Measurements from ENCODE around the gene SCO2. TPM values are rescaled to one million over a fixed set of nuclear protein-coding genes. Genes with fewer than 3 reads are reported as not detected.
"Not testable (repeated sequence)": the region's sequence is repeated elsewhere in the genome, so short reads cannot be mapped to it uniquely, and the experiment has no call there.

SCO2 gene
- total RNA-seq, 4 donors from 2014 or later: 2.5 to 3.9 (median 3.3) TPM; not detected in 1

DNA sequence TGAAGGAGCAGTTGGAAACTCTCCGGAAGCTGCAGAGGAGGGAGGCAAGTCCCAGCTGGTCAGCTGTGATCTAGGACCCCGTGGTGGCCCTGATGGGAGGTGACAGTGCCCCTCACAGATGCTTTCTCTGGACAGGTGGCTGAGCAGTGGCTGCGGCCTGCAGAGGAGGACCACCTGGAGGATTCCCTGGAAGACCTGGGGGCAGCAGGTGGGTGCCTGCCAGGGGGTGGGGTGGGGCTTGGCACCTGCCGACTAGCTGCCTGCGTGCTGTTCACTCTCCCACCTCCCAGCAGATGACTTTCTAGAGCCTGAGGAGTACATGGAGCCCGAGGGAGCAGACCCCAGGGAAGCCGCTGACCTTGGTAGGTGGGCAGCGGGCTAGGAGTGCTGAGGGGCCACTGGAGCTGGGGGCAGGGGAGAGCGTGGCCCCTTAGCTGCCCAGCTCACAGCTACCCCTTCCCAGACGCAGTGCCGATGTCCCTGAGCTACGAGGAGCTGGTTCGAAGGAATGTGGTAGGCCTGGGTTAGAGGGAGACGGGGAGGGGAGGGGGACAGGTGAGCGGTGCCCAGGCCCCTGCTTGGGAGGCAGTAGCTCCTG lies 3.1 kb downstream of the SCO2 start:
- no peaks in the 10 kb centered on the region for H3K27me3 ChIP-seq
- no peaks in the 10 kb centered on the region for H3K9me3 ChIP-seq
- H3K4me1 ChIP-seq: peaks cover 0 to 29% (median 18%) of the 10 kb centered on the region in 4 donors
- no peak overlapping the region for H3K4me3 ChIP-seq
- H3K36me3 ChIP-seq: peaks cover 0 to 69% (median 43%) of the 10 kb centered on the region in 3 donors
- no peak for DNase-seq (ENCODE audit: low spot score in 2 of 2)
- TF ChIP-seq EP300 (IDR thresholded peaks at IDR 0.05): no peak
- TF ChIP-seq CTCF (IDR thresholded peaks at IDR 0.05): no peak
- no peak for TF ChIP-seq POLR2A (IDR thresholded peaks at IDR 0.05)
- whole genome bisulfite sequencing, 2 donors: 88% methylated on average over 11 to 15 of the region's 15 CpGs
- H3K27ac ChIP-seq: no peak overlapping the region

- Histone ChIP-seq H3K27me3 (no peaks in the 10 kb centered on the region), H3K9me3 (no peaks in the 10 kb centered on the region), H3K4me3 (no peak overlapping the region), H3K36me3 (peaks cover 0 to 75% (median 49%) of the 10 kb centered on the region in 3 donors), H3K4me1 (peaks cover 0 to 23% (median 15%) of the 10 kb centered on the region in 4 donors), H3K27ac (no peak overlapping the region)
- TF ChIP-seq EP300 (IDR thresholded peaks at IDR 0.05) (no peak), POLR2A (IDR thresholded peaks at IDR 0.05) (no peak), CTCF (IDR thresholded peaks at IDR 0.05) (no peak)
- 97% methylated on average over 9 to 10 of the region's 10 CpGs for WGBS, 2 donors
- DNase-seq (ENCODE audit: low spot score in 2 of 2): no peak
Observed at GRCh38 chr22:50521710-50522109, 3.7 kb downstream of the SCO2 start.

DNA sequence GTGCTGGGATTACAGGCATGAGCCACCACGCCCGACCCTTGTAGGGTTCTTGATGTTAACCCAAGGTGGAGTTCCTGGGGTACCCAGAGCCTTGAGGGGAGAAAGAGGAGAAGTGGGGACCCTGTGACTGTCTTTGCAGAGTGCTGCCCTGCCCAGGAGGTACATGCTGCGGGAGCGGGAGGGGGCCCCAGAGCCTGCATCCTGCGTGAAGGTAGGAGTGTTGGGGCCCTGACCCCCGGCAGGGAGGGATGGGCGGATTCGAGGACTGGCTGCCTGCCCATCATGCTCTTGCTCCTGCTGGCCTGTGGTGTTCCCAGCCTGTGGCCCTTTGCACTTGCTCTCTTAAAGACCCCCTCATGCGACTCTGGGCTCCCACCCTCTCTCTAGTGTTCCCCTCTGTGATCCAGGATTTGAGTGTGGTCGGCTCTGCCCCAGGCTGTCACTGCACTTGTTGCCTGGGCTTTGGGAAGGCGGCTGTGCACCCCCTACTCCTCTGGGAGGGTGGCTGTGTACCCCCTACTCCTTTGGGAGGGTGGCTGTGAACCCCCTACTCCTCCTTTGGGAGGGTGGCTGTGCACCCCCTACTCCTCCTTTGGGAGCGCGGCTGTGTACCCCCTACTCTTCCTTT lies 4.5 kb downstream of the SCO2 start:
- WGBS, 2 donors: 90 to 95% methylated on average over 13 of the region's 13 CpGs
- Histone ChIP-seq H3K4me1 (peaks cover 0 to 16% (median 10%) of the 10 kb centered on the region in 4 donors), H3K9me3 (no peaks in the 10 kb centered on the region), H3K4me3 (no peak overlapping the region), H3K27ac (no peak overlapping the region), H3K36me3 (peaks cover 0 to 82% (median 54%) of the 10 kb centered on the region in 3 donors), H3K27me3 (no peaks in the 10 kb centered on the region)
- DNase-seq (ENCODE audit: low spot score in 2 of 2): no peak
- TF ChIP-seq POLR2A (IDR thresholded peaks at IDR 0.05): no peak

GRCh38 chr22:50520184-50520583 lies 5.2 kb downstream of the SCO2 start:
- not testable (repeated sequence) for H3K27ac ChIP-seq; H3K9me3 ChIP-seq; DNase-seq (ENCODE audit: low spot score in 2 of 2); H3K4me3 ChIP-seq; H3K27me3 ChIP-seq
- Histone ChIP-seq H3K36me3 (peaks cover 0 to 87% (median 54%) of the 10 kb centered on the region in 3 donors), H3K4me1 (peaks cover 0 to 16% (median 10%) of the 10 kb centered on the region in 4 donors)
- WGBS, 2 donors: 98 to 100% methylated on average over 8 of the region's 8 CpGs

GRCh38 chr22:50519151-50519550 lies 6.2 kb downstream of the SCO2 start:
- 89 to 95% methylated on average over 4 to 8 of the region's 8 CpGs for WGBS, 2 donors
- DNase-seq (ENCODE audit: low spot score in 2 of 2): no peak
- H3K36me3 ChIP-seq: peaks cover 0 to 95% (median 54%) of the 10 kb centered on the region in 3 donors
- H3K27ac ChIP-seq: no peak overlapping the region
- H3K4me1 ChIP-seq: peaks cover 0 to 6% (median 4%) of the 10 kb centered on the region in 4 donors
- H3K27me3 ChIP-seq: no peaks in the 10 kb centered on the region
- no peak overlapping the region for H3K4me3 ChIP-seq
- TF ChIP-seq CTCF (IDR thresholded peaks at IDR 0.05) (no peak), POLR2A (IDR thresholded peaks at IDR 0.05) (no peak), EP300 (IDR thresholded peaks at IDR 0.05) (no peak)
- no peaks in the 10 kb centered on the region for H3K9me3 ChIP-seq

- no peak overlapping the region for H3K4me3 ChIP-seq
- H3K4me1 ChIP-seq: peaks cover 0 to under 1% (median 0%) of the 10 kb centered on the region in 4 donors
- TF ChIP-seq POLR2A (IDR thresholded peaks at IDR 0.05) (no peak), EP300 (IDR thresholded peaks at IDR 0.05) (no peak), CTCF (IDR thresholded peaks at IDR 0.05) (no peak)
- DNase-seq (ENCODE audit: low spot score in 2 of 2): no peak
- no peak overlapping the region for H3K27ac ChIP-seq
- H3K36me3 ChIP-seq: peaks cover 0 to 90% (median 52%) of the 10 kb centered on the region in 3 donors
- no peaks in the 10 kb centered on the region for H3K27me3 ChIP-seq
- no peaks in the 10 kb centered on the region for H3K9me3 ChIP-seq
- 83 to 93% methylated on average over 7 of the region's 7 CpGs for WGBS, 2 donors
Observed at GRCh38 chr22:50518606-50519005, 6.8 kb downstream of the SCO2 start.

Data from tibial nerve (tissue), 4 donors.